ENCODE results near the gene AMER3.

AMER3 gene

DNA sequence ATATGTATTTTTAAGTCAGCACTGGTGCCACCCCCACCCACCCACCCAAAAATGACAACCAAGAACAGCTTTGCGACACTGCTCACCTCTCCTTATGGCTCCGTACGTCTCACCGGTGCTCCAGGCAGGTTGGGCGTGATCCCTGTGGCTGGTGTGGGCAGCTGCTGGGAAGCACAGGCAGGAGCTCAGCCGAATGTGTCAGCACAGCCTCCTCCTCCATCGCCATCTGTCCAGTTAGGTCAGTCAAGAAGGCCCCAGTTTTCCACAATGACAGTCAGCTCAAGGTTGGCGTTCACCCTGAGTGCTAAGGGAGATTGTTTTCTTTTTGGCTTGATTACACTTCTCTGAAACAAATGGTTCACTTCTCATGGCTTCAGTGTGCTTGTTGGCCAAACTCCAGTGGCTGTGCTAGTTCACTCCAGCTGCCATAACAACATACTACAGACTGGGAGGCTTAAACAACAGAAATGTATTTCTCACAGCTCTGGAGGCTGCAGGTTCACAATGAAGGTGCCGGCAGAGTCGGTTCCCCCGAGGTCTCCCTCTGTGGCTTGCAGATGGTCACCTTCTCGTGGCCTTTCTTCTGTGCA lies 30.2 kb downstream of the AMER3 start:
- DNase-seq: no peak

DNA sequence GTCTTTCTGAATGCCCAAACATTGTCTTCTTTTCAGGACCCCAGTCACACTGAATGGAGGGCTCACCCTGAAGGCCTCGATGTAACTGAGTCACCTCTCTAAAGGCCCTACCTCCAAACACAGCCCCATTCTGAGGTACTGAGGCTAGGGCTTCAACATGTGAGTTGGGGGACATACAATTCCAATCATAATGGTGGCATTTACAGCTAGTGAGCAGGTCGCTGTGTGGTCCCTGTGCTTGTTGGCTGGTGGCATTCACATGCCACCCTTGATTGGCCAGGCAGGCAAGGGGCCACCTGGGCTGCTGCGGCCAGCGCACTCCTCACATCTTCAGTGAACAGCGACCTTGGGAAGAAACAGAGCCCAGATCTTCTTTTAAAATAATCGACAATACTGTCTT lies 30.7 kb downstream of the AMER3 start:
- no peak for DNase-seq

DNA sequence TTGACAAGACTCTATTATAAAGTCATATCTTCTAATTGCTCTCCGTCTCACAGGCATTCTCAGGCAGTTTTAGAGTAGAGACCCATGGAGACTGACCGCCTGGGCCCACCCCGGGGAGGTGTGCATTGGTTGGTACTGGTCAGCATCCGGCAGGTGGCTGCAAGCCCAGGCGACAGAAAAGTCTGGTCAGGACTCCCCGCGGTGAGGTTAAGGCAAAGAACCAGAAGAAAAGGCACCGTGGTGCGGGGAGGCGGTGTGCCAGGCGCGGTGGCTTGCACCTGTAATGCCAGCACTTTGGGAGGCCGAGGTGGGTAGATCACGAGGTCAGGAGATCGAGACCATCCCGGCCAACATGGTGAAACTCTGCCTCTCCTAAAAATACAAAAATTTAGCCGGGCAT lies 32.5 kb downstream of the AMER3 start:
- DNase-seq: no peak

DNA sequence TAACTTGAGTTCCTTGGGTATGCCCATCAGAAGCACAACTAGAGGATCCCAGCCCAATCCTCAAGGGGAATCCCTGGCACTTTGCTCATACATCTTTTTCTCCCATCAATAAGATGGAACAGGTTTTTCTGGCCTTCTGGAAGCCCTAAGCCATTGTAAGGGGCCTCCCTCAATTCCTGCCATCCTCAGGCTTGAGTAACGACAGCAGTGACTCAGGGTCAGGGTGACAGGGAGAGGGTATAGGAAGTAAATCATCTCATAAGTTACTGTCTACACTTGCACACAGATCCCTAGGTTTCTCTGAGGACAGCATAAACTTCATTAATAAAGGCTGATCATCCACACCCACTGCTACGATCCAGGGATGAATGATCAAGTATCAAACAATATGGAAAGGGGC lies 35.0 kb downstream of the AMER3 start:
- no peak for DNase-seq

DNA sequence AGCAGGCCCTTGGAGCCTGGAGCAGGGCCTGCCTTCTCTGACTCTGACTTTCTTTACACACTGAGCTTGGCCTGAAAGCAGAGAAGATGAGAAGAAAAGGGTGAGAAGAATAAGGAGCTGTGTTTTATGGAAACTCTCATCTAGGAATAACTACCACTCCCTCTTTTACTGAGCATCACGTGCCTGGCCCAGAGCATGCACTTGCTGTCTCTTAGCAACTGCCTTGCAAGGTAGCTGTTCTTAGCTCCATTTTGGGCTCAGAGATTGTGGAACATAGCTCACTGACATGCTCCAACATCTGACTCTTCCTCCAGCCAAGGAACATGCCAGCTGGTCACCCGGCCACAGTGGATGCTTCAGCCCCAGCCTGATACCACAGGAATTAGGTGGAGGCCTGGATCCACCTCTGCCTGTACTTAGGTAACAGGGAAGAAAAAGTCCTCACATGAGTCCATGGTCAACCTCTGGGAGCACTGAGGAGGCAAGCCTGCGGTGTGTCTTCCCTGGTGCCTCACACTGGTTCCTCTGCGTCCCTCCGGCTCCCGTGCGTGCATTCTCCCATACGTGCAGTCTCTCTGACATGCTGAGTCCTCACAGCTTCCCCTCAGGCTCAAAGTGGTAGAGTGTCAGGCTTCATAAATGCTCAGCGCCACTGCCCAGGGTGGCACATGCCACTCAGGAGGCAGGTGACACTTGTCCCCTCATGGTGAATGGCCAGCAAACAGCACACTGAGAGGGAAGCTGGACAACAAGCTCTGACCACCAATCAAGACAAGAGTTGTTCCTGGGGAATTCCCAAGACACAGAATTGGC lies 35.7 kb downstream of the AMER3 start:
- peak in 2 of 3 experiments; percentile 6 to 16 for DNase-seq

DNA sequence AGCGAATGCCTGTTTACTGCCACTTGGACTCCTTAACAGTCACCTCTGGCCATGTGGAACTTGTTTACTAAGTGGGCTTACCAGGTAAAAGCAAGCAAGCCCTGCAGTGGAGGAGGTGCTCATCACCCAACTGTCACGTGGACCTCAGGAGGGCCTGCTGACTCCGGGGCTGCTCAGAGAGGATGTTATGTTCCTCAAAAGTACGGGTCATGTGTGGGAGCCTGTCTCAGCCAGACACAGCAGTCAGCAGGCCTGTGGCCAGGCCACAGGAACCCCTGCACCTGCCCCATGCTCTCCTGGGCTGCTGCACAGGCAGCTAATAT lies 36.2 kb downstream of the AMER3 start:
- no peak for DNase-seq

DNA sequence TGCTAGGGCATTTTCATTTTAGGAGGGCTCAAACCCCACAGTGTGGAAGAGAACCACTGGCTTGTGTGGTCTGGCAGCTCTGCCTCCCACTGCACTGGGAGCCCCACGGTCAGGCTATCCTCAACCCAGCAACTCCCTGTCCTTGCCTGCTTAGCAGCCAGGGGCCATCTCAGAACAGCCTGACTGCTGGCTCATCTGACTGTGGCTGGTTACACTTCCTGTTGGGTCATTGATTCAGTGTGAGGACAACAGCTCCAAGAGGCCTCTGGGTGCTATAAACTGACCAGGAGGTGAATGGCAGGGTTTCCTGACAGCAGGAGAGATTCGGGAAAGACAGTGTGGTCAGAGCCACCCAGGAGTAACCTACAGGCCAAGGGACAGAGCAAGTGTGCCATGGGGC lies 40.1 kb downstream of the AMER3 start:
- DNase-seq: no peak

DNA sequence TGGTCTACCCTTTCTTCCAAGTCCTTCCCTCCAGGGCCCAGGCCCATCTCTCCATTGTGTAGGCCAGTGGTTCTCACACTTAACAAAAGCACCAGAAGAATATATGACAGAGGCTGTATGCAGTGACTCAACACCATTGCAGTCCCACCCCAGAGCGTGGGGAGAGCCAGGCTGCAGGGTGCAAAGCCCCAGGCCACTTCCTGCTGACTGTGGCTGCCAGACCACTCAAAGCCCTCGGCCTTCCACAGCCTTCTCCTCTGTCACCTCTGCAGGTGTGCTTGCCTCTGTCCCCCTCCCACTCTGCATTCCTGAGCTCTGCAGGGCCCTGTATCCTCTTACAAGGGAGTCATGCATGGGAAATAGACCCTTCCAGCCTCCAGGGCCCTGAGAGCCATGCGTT lies 41.0 kb downstream of the AMER3 start:
- DNase-seq: no peak

DNA sequence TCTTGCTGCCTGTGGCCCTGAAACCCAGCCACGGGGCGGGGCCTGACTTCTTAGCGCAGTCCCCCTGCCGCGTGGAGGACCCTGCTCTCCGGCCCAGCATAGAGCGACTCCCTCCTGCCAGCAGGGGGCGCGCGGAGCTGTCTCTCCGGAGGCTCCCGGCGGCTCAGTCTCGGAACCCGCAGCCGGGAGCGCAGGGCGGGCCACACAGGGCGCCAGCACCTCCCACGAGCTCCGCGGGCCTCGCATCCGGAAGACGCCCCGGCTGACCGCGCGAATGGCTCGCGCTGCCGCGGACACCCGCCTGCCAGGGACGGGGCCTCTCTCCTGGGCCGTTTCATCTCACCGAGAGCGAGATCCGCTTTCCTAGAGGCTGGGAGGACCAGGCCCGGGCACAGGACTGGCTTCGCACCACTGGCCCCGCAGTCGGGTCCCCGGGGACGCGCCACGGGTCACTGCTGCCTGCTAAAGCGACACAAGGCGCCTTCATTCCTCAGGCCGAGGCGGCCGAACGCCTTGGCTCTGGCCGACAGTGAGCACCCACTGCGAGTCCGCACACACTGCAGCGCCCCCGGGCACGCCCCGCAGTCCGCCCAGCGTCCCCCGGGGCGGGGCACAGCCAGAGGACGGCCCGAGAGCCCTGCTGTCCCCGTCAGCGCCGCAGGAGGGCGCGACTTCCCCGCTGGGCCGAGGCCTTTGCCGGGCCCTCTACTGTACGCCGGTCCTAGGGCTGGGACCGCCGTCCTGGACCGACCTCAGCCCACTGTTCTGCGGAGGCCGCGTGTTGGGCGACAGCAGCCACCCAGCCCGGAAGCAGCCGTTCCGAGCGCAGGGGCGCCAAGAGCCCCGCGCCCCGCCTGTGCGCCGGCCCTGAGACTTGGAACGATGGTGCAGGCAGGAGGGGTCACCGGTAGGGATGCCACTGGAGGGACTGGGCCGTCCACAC lies 42.4 kb downstream of the AMER3 start:
- DNase-seq: peak; percentile 81 to 93 (median 91)

DNA sequence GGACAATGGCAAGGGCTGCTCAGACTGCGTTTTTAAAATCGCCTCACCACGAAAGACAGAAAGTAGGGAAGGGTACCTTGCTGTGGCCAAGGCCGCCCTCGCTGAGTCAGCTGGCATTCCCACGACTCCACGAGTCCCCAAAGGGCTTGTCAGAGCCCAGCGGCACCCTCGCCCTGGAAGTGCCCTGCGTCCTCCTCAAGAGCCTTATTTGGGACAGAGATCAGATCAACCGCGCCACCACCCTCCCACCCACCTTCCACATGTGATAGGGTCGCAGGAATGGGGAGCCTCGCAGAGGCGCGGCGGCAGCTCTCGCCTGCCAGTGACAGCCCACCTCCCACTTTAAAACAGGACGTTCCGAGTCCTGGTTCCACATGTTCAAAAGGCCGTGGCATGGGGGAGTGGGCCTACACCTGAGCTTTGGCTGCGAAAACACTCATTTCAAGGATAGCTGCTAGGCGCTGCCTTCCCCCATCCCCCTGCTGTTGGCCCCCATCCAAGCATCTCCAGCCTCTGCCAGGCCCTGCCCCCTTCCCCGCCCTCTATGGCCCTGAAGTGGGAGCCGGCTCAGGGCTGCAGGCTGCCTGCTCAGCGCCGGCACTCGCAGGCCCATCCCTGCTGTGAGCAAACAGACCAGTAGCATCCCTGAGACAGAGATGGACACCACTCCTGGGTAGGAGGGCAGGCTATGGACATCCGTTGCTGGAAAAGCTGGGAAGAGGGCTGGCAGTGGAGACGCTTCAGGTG lies 43.3 kb downstream of the AMER3 start:
- peak; percentile 76 to 90 (median 84) for DNase-seq

DNA sequence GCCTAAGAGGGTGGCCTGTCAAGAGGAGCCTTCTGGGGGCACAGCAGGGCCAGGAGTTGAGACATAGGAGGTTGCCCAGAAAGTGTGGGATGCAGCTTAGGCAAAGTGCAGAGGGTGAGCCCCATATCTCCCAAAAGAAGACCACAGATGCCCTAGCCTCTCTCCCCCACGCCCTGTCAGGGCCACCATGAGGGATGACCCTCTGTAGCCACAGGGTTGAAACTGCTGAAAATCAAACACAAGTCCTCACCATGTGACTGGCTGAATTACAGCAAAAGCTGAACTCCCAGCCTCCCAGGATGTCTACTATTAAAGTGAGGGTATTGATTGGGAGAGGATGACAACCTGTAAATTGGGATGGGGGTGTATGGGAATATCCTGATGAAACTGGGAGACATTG lies 44.0 kb downstream of the AMER3 start:
- no peak for DNase-seq

DNA sequence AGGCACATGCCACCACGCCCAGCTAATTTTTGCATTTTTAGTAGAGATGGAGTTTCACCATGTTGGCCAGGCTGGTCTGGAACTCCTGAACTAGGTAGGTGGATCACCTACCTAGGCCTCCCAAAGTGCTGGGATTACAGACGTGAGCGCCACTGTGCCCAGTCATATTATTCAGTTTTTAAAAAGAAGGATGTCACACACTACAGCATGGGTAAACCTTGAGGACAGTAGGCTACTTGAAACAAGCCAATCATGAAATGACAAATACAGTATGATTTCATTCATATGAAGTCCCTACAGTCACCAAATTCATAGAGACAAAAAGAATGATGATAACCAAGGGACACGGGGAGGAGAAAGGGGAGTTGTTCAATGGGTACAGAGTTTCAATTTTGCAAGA lies 50.3 kb downstream of the AMER3 start:
- DNase-seq: no peak

DNA sequence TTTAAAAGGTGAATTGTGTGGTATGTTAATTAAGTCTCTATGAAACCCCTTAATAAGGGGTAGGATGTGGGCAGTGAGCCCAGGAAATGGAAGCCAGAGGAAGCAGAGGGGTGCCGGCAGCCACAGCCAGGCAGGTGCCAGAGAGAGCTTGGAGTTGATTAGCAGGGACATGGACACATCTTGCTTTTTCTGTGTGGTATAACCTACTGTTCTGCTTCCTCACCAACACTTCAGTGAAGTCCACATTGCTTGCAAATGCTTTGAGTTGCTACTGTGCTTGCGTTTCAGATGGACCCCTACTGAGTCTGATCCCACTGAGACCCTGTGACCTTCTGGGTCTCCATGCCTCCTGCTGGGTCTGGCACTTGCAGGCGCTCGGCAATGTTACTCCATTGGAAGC lies 51.0 kb downstream of the AMER3 start:
- DNase-seq: peak in 2 of 3 experiments; percentile 9 to 52

DNA sequence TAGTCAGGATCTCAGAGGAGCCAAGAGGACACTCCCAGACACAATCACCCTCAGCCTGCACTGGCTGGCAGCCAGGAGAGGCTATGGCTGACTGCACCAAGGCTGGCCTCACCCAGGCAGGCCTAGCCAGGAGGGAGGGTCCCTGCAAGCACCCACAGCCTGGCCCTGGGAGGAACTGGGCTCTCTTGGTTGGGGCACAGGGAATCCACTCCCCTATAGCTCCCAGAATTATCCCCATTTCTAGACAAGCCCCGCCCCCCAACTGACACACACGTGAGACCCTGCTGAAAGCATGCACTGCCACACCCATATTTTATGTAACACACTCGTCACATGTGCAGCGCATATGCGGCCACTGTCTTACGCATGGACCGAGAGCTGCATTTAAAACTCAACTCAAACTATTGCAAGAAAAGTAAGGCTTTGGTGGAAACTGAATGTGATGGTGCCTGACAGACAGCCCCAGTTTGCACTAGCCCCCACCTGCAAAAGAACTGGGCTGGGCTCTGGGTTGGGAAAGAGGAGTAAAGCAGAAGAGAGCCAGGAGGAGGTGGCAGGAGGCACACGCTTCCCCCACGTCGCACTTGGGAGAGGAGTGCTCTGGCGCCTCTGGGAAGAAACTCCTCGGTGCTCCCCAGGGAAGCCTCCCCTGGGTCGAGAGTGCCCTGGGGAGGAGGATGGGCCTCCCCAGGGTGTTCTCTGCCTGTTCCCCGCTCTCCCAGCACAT lies 52.5 kb downstream of the AMER3 start:
- peak in 1 of 3 experiments; percentile 76 for DNase-seq

DNA sequence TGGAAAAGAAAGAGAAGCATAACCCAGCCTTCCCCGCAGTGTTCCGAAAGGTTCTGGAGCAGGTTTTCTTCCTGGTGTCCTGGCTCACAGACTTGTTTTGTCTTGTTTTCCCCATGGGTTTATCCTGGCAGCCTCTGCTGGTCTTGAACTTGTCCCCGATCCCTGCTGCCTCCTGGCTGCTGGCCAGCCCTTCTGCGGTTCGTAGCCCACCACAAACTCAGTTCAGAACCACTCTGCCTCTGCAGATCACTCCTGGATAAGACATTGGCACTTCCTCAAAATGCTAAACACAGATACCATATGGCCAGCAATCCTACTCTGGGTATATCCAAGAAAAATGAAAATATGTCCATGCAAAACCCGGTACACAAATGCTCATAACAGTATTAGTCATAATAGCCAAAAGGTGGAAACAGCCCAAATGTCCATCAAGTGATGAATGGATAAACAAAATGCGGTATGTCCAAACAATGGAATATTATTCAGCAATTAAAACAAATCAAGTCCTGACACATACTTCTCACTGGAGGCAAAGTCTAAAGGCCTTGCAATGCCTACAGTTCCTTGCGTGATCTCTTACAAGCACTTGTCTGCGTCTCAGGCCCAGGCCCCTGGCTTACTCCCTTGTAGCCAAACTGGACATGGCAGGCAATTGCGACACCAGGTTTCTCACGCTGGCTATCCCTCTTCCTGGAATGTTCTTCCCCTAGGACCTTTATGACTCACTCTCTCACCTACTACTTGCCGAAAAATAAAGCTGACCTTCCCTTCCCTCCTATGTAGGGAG lies 53.3 kb downstream of the AMER3 start:
- DNase-seq: no peak

DNA sequence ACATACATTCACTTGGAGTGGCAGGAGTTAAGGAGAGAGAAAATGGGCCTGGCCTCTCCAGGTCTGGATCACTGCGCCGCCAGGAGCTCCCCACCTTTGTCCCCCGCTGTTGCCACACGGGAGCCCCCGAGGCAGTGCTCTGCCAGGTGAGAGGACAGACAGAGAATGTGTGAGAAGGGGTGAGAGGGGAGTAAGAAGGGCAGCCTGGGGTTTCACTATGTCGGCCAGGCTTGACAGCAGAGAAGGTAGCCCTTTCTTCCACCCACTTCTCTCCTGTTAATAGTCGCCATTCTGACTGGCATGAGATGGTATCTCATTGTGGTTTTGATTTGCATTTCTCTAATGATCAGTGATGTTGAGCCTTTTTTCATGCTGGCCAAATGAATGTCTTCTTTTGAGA lies 55.1 kb downstream of the AMER3 start:
- no peak for DNase-seq

DNA sequence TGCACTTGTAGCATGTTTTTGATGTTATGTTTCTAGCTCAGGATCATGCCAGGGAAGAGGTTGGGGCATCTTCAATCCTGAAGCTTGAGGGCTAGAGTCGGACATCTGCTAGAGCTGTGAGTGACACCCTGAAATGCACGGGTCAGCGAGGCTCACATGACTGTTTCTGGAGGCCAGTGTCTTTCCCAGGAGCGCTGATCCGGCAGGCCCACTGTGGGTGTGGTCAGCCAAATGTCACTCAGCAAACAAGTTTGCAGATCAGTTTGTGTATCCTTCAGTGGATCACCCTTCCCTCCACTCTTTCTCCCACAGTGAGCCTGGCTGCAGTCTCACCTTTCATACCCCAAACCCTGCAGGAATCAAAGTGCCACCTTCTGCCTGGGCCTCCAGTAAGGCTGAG lies 58.4 kb downstream of the AMER3 start:
- DNase-seq: no peak

DNA sequence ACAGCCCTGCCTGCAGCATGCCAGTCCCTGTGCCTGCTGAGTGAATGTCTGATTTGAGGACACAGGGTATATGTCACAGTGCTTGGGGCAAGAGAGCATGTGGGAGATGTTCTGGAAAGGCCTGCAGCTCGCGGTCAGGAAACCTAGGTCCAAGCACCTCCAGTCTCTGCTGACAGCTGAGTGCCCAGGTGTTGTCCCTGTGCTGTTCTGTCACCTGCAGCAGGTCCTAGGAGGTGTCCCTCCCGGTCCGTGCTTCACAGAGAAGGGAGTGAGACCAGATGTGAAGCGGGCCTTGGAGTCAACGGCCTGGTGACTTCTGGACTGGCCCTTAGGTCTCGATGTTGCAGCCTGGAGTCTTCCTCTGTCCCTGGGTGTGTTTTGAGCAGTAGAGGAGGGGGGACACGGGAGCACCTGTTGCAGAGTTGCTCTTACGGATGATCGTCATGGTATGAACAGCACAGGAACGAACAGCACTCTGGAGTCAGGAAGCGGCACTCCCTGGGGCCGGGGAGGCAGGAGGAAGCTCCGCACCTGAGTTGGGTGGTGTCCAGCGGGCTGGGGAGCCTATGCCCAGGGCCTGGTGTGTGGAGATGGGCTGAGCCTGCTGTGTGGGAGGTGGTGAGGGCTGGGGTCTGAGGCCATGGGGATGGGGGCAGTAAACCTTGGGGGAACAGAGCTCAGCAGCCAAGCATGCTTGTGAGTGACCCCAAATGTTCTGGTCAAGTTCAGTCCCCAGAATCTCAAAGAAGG lies 59.8 kb downstream of the AMER3 start:
- DNase-seq: no peak

Data from NCI-H1417 (cell line).